NCI-H345 treated with DMSO at 0.1 percent for 48 hours (cell line): ENCODE results near the gene PRR5L.

Source experiments
- DNase-seq: peaks from one replicate; lab custom pipeline; 2025; ENCODE audit not compliant: unreplicated experiment; lab: John Stamatoyannopoulos, UW

Gene PRR5L

DNA sequence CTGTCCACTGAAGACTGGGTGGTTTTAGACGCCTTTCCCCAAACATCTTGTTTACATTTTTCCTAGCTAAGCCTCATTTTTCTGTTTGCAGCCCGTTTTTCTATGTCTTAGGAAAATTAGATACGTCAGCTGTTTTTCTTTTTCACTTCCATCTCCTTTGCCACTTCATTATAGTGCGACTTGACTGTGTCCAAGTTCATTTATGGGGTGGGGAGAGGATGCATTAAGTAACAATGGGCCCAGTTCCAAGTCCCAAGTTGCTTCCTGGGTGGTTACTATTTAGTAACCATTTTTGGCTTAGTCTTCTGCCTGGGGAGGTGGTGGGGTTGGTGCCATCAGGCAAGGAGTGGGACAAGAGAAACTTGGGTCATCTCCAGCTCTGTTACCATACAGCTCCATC, 131.0 kb downstream of the PRR5L start:
- DNase-seq, result no peak

DNA sequence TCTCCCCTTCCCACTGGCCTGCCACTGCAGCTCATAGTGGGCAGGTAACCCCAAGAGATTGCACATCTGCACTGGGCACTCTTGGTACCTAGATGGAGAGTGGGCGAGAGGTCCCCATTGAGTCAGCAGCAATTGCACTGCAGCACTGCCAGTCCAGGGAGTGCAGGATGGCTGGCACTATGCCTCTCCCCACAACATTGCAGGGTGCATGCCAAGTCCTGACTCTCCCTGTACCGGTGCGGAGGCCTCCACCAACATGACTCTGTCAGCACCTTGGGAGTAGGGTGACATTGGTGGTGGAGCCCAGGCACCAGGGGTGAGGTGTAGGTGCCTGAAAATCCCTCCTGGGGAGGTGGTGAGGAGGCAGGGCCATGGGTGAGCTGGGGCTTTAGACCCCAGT, 131.8 kb downstream of the PRR5L start:
- DNase-seq, result no peak

DNA sequence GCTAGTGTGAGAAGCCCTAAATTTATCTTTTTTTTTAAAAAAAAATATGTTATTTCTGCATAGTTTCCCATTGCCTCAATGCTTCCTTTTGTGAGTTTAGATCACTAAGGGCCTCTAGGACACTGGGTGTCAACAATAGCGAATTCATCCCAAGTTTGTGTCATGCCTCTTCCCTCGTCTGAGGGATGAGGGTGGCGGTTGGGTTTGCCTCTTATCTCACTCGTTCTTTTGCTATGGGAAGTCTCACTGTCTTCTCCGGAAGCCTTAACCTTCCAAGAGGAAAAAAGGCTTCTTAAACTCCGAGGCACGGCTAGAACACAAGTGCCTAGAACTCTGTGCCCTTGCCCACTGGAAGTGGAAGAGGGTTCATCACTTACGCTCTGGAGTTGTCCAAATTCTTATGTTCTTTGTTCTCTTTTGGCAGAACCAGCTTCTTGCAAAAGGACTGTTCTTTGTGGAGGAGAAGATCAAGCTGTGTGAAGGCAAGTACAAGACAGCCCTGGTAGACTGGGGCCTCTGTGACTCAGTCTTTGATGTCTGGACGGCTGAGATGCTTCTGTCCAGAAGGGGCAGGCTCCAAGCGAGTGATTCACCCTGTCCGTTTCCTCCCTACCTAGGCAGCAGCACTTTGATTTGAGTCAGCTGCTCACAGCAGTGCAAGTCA, 135.5 kb downstream of the PRR5L start:
- DNase-seq, result no peak

DNA sequence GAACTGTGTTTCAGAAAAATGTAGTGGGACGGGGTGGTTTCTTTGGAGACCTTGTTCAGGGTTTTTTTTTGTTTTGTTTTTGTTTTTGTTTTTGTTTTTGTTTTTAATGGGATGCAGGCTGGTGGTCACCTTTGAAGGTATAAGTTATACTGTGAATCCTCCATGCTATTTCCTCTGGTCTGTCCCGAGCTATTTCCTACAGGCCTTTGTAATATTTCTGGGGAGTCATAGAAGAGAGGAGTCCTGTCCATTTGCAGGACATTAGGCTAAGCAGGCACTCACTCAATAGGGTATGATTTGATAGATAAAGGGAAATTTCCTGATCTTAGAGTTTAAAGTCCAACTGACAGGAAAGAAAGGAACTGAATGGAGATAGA, 136.0 kb downstream of the PRR5L start:
- no peak for DNase-seq

DNA sequence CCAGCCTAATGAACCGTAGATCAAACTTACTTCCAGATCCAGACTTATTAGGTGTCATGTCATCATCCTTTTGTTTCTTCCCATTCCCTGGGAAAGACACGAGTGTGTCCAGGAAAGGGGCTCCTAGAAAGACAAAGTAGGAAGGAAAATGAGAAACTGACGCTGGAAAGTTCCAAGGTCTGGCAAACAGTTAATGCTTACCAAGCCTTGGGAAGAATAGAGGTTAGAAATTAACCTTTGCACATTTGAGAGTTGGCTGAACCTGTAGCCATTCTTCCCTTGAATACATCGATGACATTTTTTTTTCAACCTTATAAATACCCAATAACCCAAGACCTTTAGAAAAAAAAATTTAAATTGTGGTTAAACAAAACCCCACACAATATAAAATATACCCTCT, 136.7 kb downstream of the PRR5L start:
- no peak for DNase-seq

DNA sequence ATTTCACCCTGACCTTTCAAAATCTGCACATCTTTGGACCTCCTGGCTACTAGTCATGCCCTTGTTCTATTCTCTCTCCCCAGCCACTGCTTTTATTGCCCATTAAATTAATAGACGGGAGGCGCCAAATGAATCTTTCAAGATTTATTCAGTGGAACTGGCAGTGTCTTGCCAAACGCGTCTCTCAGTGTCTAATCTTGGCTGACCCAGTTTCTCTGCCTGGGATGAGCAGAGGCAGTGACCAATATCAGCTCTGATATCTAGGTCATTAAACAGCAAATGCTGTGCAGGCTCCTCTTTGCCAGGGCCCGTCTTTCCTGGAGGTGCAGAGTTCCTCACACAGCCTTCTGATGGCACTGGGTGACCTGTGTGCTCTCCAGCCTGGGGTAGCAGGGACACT, 140.0 kb downstream of the PRR5L start:
- no peak for DNase-seq

DNA sequence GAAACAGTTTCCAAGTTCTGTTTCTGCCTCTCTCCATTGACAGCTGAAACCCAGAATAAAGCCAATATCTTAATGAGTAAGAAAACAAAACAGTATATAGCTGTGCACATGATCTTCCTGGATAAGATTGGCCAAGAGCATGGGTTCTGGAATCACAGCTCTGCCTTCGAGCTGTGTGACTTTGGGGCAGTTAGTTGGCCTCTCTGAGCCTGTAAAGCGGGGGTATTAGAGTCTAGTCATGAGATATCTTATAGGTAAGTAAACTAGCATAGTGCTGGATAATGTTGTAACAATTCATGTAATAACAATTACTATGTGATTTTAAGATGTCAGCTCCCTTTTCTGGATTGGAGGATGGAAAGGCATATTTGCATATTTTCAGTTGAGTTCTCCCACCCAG, 140.5 kb downstream of the PRR5L start:
- no peak for DNase-seq

DNA sequence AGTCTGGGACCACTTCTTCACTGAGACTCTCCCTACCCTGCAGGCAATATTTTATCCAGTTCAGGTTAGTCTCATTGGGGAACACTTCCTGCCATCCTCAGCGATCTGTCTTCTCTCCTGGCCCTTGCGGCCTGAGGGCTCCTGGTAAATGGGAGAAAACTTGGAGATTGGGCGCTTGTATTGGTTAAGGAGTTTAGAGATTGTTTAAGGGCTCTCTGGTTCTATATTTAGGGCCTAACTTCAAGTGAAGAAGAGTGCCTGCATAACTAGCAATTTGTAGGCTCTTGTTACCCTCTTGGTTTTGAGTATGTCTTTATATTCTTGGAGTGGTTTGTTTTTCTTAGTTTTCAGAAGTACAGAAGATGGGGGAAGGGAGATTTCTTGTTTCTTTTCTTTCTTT, 141.3 kb downstream of the PRR5L start:
- DNase-seq, result no peak

DNA sequence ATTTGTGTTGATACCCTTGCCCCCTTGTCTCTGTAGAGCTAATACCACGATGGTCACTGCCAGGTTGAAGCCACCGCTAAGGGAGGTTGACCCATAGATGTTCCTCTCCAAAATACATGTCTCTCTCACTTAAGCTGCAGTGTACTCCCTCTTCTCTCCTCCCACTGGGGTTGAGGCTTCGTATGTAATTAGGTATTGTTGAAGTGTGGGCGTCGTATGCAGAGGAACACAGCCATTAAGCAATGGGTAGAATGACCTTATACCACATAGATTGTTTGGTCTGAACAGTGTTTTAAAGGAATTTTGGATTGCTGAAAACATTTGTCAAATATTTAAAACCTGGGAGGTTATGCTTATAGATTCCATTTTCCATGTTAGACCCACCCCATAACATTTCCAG, 142.0 kb downstream of the PRR5L start:
- DNase-seq, result no peak

DNA sequence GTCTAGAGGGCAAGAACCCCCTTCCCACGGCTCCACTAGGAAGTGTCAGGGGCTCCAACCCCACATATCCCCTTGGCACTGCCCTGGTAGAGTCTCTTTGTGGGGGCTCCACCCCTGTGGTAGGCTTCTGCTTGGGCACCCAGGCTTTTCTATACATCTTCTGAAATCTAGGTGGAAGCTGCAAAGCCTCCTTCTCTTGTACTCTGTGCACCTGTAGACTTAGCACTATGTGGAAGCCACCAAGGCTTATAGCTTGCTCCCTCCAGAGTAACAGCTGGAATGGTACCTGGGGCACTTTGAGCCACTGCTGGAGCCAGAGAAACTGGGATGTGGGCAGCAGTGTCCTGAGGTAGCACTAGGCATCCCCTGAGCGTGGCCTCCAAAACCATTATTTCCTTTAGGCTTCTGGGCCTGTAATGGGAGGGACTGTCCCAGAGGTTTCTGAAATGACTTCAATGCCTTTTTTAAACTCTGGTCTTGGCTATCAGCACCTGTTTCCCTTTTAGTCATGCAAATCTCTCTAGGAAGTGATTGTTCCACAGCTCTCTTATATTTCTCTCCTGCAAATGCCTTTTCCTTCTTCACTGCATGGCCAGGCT, 145.6 kb downstream of the PRR5L start:
- no peak for DNase-seq

DNA sequence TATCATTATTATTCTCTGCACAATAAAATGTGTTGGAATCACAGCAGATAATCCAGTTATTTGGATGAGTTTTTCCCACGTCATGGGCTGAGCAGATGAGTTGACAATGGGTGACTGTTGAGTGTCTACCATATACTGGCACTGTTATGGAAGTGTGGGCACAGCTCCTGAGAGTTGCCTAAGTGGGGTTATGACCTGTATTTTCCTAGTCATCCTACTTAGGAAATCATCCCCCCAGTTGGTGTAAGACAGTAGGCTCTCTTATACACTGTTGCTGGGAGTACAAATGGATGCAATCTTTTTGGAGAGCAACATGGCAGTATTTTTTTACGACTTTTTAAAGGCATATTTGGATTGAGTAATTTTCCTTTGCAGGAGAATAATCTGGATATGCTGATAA, 147.6 kb downstream of the PRR5L start:
- DNase-seq, result no peak

DNA sequence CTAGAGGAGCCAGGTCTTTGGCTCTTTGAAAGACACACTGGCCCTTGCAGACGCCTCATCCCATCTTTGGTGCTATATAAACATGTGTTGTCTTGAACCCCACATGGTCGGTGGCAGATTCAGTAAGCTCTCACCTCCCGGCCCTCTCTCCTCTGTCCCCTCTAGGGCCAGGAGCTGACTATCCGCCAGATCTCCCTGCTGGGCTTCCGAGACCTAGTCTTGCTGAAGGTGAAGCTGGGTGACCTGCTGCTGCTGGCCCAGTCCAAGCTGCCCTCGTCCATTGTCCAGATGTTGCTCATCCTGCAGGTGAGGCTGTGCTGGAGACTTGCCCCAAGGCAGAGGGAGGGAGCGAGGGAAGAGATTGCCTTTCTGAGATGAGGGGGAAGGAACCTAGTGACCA, 150.0 kb downstream of the PRR5L start:
- DNase-seq, result no peak

DNA sequence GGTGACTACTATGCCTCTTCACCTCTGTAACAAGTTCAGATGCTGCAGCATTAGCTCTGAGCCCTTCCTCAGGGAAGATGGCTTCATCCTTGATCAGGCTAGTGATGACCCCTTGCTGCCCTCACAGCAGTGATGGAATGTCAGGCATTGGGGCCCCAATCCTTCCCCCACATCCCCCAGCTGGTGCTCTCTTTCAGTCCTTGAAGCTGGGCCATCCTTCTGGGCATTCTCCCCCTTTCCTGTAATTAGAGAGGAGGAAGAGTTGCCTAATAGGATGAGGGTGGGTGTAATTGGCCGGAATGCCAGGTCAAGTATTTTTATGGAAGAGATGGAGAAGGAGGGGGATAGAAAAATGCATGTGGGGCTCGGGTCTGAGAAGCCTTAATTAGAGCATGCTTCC, 151.4 kb downstream of the PRR5L start:
- no peak for DNase-seq

DNA sequence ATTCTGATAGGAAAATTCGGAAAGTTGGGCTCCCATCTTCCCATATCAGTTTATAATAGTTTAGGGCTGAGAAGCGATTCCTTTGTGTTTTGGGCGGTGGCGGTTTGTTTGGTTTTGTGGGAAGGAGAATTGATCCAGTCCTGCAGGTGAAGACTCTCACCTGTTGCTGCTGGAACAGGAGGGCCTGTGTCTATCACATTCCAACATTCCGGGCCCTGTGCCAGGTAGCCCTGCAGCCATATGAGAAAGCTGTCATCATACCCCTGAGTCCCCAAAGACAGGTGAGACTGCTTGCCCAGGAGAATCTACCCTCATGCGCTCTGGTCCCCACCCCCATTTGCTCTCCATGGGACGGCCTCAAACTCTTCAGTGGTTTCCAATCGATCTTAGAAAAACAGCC, 151.9 kb downstream of the PRR5L start:
- peak; percentile 71 for DNase-seq

DNA sequence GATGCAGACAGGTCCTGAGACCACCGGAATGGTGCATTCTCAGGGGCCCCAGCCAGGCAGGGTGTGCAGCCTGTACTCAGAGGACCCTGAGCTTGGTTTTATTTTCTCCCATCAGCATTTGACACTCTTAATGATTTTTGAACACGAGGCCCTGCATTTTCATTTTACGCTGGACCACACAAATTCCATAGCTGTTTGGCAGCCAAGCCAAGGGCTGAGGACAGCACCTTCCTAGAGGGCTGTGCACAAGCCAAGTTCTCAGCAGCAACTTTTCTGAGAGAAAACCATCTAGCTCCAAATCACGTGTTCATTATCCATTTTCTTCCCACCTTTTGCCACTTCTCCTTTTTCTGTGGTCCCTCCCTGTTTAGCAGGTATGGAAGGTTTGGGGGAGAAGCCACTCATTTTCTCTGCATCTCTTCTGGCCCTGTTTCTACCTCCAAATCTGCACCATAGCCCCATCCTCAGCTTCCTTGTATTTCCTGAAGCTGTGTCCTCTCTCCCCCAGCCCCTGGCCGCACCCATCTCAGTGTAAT, 153.5 kb downstream of the PRR5L start:
- DNase-seq, result no peak

DNA sequence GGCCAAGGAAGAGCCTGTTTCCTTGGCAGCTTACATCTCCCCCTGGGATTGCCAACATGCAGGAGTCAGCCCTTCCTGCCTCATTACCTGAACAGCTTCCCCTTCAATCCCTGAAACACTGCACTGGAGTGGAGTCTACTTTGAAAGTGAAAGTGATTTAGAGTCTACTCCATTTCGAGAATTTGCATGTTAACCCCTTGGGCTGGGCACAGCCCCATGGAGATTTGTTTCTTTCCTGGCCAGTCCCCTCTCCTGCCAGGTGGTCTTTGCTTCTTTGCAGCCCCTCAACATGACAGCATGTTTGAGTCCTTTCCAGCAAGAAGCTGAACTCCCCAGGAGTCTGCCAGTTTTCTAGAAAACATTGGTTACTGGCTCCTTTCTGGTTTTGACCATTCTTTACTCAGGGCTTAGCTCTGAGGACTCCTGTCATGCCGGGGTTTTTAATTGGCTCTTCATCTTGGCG, 154.1 kb downstream of the PRR5L start:
- DNase-seq, result no peak

DNA sequence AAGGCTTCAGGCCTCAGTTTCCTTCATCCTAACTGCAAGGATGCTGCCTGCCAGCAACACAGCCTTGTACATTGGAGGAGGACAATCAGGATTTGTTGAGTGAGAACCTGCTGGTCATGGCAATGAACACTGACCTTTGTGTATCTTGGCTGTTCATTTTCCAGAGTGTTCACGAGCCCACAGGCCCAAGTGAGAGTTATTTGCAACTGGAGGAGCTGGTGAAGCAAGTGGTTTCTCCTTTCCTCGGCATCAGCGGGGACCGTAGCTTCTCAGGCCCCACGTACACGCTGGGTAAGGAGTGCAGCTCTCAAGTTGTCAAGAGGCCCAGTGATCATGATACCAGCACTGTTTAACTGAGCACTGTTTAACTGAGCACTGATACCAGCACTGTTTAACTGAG, 155.0 kb downstream of the PRR5L start:
- DNase-seq, result no peak

DNA sequence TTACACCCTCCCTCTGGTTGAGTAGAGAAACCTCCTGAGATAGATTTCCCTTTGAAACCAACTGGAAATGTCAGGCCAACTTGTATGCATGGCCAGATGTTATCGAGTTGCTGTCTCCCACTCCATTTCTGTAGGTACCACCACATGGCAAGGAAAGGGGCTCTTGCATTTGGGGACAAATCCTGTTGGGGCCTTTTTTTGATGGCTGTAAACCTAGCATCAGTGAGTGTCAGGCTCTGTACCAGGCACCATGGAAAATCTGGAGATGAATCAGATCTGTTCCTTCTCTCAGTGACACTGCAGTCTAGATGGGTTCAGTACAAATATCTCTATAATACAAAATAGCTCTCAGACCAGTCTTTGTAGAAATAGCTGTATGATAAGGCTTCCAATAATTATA, 155.6 kb downstream of the PRR5L start:
- no peak for DNase-seq

DNA sequence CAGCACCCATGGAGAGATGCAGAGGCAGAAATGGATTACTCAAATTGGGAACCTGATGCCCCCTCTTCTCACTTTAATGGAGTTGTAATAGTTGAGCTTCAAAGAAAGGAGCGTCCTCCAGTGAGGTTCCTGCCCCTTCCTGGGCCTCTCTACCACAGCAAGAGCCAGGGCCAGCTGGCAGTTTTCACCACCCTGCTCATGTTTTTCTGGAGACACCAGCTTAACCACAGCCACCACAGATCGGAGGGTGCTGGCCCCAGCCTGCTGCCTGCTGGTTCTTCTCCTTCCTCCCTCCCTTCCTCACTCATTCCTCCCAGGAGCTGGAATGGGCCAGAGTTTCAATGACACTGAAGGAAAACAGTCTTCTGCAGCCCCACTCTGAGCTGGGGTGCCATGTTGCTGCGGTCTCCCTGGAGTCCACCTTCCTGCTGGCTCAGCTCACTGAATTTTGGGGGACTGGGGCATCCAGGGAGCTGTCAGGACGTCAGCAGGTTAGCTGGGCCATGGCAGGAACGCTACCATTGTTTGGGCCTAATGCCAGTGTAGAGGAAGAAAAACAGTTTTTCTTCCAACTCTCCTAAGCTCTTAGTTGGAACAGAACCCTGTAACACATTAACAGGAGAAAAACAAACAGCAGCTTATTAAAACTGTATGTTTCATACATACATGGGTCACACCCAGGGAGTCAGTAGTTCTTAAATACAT, 156.3 kb downstream of the PRR5L start:
- no peak for DNase-seq

DNA sequence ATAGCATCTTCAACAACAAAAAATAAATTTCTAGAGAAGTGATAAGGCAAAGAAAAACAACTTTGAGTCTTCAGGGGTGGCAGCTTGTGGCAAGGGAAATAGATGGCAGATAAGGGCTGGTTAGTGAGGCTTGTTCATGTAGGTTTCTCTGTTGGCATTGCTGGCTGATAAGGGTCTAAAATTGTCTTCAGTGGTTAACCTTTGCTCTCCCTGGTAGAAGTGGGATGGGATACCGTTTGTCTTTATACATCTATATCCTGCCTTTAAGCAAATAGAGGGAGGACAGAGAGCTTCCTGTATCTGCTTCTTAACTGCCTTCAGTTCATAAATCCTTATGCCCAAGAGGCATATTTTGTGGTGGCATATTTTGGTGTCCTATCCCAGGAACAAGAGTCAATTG, 156.9 kb downstream of the PRR5L start:
- no peak for DNase-seq

DNA sequence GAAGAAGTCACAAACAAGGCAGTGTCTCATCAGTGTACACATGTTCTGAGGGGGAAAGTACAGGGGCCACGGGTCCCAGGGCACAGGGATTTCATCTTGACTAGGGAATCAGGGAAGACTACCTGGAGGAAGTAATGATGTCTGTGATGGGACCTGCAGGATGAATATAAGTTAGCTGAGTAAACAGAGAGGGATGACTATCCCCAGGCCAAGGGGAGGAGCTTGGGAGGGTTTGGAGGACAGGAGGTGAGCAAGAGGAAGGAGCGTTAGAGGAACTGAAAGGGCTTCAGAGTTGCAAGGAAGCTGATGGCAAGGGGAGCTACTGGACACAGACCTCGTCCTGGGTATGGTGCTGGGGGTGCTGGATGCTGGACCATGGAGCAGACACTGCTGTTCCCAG, 157.6 kb downstream of the PRR5L start:
- DNase-seq, result no peak

DNA sequence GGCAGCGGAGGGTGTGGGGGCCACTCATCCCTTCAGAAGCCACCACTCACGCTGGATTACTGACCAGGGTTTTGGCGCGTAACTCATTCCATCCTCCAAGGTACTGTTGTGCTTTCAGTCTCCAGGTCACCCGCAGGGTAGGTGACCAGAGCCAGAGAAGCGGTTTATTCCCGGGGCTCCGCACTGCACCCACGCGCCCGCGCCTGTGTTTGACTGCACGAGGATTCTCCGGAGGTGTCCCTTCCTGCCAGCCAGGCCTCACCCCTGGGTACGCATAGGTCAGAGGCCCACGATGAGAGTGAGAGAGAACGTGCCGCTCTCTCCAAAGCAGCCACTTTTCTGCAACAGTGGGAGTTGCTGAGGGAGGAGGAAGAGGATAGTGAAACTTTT, 158.5 kb downstream of the PRR5L start:
- no peak for DNase-seq
